Endothelial cell of umbilical vein (primary cell): ENCODE results near the gene CBL. TPM values are rescaled to one million over a fixed set of nuclear protein-coding genes. Genes with fewer than 3 reads are reported as not detected.

Experiments
- BruUV-seq: library from RNA; stranded (reverse); fragments of 400-500 nt; replicated peaks from 2 replicates; lab custom pipeline; 2021; lab: Mats Ljungman, UMichigan
- CTCF ChIA-PET: fragments of 300-600, 350-600 bp; sonication (Branson Sonifier 250); formaldehyde crosslinking; loops from one replicate; lab custom pipeline; 2021; ENCODE audit warnings: antibody characterized with exemption, inconsistent platforms; lab: Charles Lee
- POLR2A ChIA-PET: fragments of 300-600, 350-600 bp; sonication (Branson Sonifier 250); formaldehyde crosslinking; loops from one replicate; lab custom pipeline; 2021; ENCODE audit warnings: antibody characterized with exemption, inconsistent platforms; lab: Charles Lee
- DNase-seq: peaks from one replicate; pipeline ENCODE4 v3.0.0-alpha.2; 2011; ENCODE audit warnings: low read depth, low spot score
- FAIRE-seq: peaks from 2 replicates; lab custom pipeline; 2011; peaks lifted over from hg19 to GRCh38; lab: Jason Lieb, UNC
- H2AFZ ChIP-seq: 2 replicates; pipeline ENCODE4 v1.6.0; 2012; ENCODE audit warnings: low read depth, low read length, control low read depth, inconsistent platforms
- H3K27ac ChIP-seq: 2 replicates; pipeline ENCODE4 v1.5.1; 2011; ENCODE audit warnings: low read depth, mild to moderate bottlenecking, control low read depth, low read length, moderate library complexity; ENCODE audit not compliant: insufficient read depth
- H3K27me3 ChIP-seq, 2 experiments: 2 replicates each; pipeline versions ENCODE4 v1.6.0 to v1.6.1; 2011; ENCODE audit warnings: low read length in 2 of 2, mixed read lengths in 1 of 2; ENCODE audit not compliant: control insufficient read depth in 2 of 2, insufficient read depth in 2 of 2
- H3K36me3 ChIP-seq, 2 experiments: 2 replicates in 1 of 2; 3 replicates in 1 of 2; pipeline ENCODE4 v1.5.1; 2011; ENCODE audit warnings: low read length in 2 of 2, mild to moderate bottlenecking in 1 of 2, moderate library complexity in 1 of 2; ENCODE audit not compliant: control insufficient read depth in 2 of 2, insufficient read depth in 2 of 2; ENCODE audit errors: extremely low read depth in 1 of 2
- H3K4me1 ChIP-seq: 3 replicates; pipeline ENCODE4 v1.5.1; 2011; ENCODE audit warnings: mild to moderate bottlenecking, low read length; ENCODE audit not compliant: control insufficient read depth, insufficient read depth; ENCODE audit errors: extremely low read depth
- H3K4me2 ChIP-seq: 2 replicates; pipeline ENCODE4 v1.6.1; 2011; ENCODE audit warnings: low read length, control low read depth, mixed read lengths; ENCODE audit not compliant: insufficient read depth
- H3K4me3 ChIP-seq, 3 experiments: fragments of 200-600 bp in 1 of 3; sonication (generic), shearing (Covaris generic) in 1 of 3; replicated peaks in 1 of 3; 2 replicates each; pipeline ENCODE4 v1.5.1; 2011 to 2016; ENCODE audit warnings: control low read depth in 3 of 3, low read length in 3 of 3, mild to moderate bottlenecking in 2 of 3, inconsistent platforms in 1 of 3, low read depth in 1 of 3, moderate library complexity in 1 of 3; ENCODE audit not compliant: insufficient read depth in 1 of 3
- H3K79me2 ChIP-seq: 2 replicates; pipeline ENCODE4 v1.6.0; 2012; ENCODE audit warnings: low read length, inconsistent platforms; ENCODE audit not compliant: control insufficient read depth, insufficient read depth
- H3K9ac ChIP-seq: replicated peaks from 2 replicates; pipeline ENCODE3; 2011; ENCODE audit warnings: low read length, control low read depth; ENCODE audit not compliant: insufficient read depth; ENCODE audit errors: extremely low read depth
- H3K9me1 ChIP-seq: replicated peaks from 3 replicates; pipeline ENCODE4 v1.6.0; 2011; ENCODE audit warnings: mild to moderate bottlenecking, low read length; ENCODE audit not compliant: control insufficient read depth, insufficient read depth; ENCODE audit errors: extremely low read depth
- H3K9me3 ChIP-seq: replicated peaks from 2 replicates; pipeline ENCODE4 v1.5.1; 2012; ENCODE audit warnings: low read length, inconsistent platforms; ENCODE audit not compliant: control insufficient read depth, insufficient read depth
- H4K20me1 ChIP-seq: replicated peaks from 2 replicates; pipeline ENCODE3; 2011; ENCODE audit warnings: mild to moderate bottlenecking, low read length; ENCODE audit not compliant: control insufficient read depth, insufficient read depth; ENCODE audit errors: extremely low read depth
- CTCF ChIP-seq, 2 donors: IDR thresholded peaks; 1 replicate in 1 of 2; 2 replicates in 1 of 2; pipeline ENCODE4 v1.5.1; 2011; ENCODE audit warnings: low read length in 2 of 2, mild to moderate bottlenecking in 2 of 2, moderate library complexity in 2 of 2, control low read depth in 1 of 2, inconsistent platforms in 1 of 2, low read depth in 1 of 2; ENCODE audit not compliant: insufficient read depth in 1 of 2; ENCODE audit errors: extremely low read depth in 1 of 2
- EZH2 ChIP-seq: IDR thresholded peaks from 2 replicates; pipeline ENCODE4 v1.6.1; 2012; ENCODE audit warnings: borderline replicate concordance, low read depth, mild to moderate bottlenecking, moderate library complexity, low read length, inconsistent platforms; ENCODE audit not compliant: severe bottlenecking
- FOS ChIP-seq: IDR thresholded peaks from 2 replicates; pipeline ENCODE4 v1.6.1; 2011; ENCODE audit warnings: mild to moderate bottlenecking, low read length, moderate library complexity, borderline replicate concordance; ENCODE audit not compliant: insufficient read depth
- GATA2 ChIP-seq: IDR thresholded peaks from 2 replicates; pipeline ENCODE4 v1.7.0; 2011; ENCODE audit warnings: low read depth, mild to moderate bottlenecking, moderate library complexity, mixed read lengths, low read length; ENCODE audit not compliant: insufficient read length, insufficient read depth
- JUN ChIP-seq: IDR thresholded peaks from 2 replicates; pipeline ENCODE4 v1.6.1; 2011; ENCODE audit warnings: borderline replicate concordance, low read depth; ENCODE audit not compliant: insufficient read length, insufficient read depth
- MAX ChIP-seq: IDR thresholded peaks from 2 replicates; pipeline ENCODE4 v1.6.1; 2011; ENCODE audit not compliant: insufficient read depth, insufficient read length
- MYC ChIP-seq: IDR thresholded peaks from one replicate; pipeline ENCODE4 v1.6.1; 2011; ENCODE audit warnings: mild to moderate bottlenecking, low read depth, low read length
- POLR2A ChIP-seq: IDR thresholded peaks from 2 replicates; pipeline ENCODE4 v1.6.1; 2012; ENCODE audit warnings: low read depth, mild to moderate bottlenecking, control low read depth, low read length
- POLR2AphosphoS5 ChIP-seq: IDR thresholded peaks from 2 replicates; pipeline ENCODE4 v1.6.1; 2012; ENCODE audit warnings: low read depth, mild to moderate bottlenecking, control low read depth, low read length, moderate library complexity; ENCODE audit not compliant: insufficient read depth
- dilution Hi-C: fragments of 300-500 bp; cut with MboI; formaldehyde crosslinking; loops from one replicate; pipeline ENCODE4 v1.15.0; 2019; ENCODE audit warnings: low sequenced_read_pairs; ENCODE audit not compliant: extremely low pct_ligation_motif_present
- intact Hi-C: fragments of 100-400 bp; cut with micrococcal nuclease; formaldehyde crosslinking; loops from one replicate; pipeline ENCODE4 v1.10.0; 2022
- polyA plus RNA-seq, 4 experiments: library from polyadenylated mRNA; depleted of rRNA in 3 of 4; stranded (reverse) in 3 of 4; unstranded in 1 of 4; fragments of >200 nt; gene quantifications; 2 replicates each; pipeline versions ENCODE4 v1.2.1 to v1.2.3, GENCODE V29; 2011 to 2012; ENCODE audit warnings: missing spikeins in 1 of 4
- total RNA-seq: library from RNA; stranded (reverse); gene quantifications from 2 replicates; pipeline ENCODE4 v1.2.3, GENCODE V29; 2021

The CBL gene
- total and polyA plus RNA-seq, 2 donors (not counting 3 experiments of a cell fraction or from before 2014, with no cell fraction given): 15.5 to 41.5 TPM

GRCh38 chr11:119319700-119320239, 113.6 kb downstream of the CBL start:
- Histone ChIP-seq H4K20me1 (no peaks in the 10 kb centered on the region), H3K4me1 (peaks cover 56% of the 10 kb centered on the region), H3K27ac (peak overlapping the region; percentile 93), H3K9me3 (no peaks in the 10 kb centered on the region), H2AFZ (no peak overlapping the region), H3K36me3 (peaks cover 1 to 3% of the 10 kb centered on the region in 2 experiments), H3K27me3 (no peaks in the 10 kb centered on the region), H3K9me1 (no peaks in the 10 kb centered on the region), H3K4me2 (peak overlapping the region; percentile 6), H3K79me2 (peaks cover 27% of the 10 kb centered on the region), H3K4me3 (no peak overlapping the region), H3K9ac (peak overlapping the region; percentile 61)
- DNase-seq: peak; percentile 85
- FAIRE-seq: peak; percentile 99
- dilution Hi-C loops (no loop called here), intact Hi-C loops (loop anchor here (2.0 to 5.0 kb wide), 7 partner anchors 57 to 707 kb away; partner anchors contain the start of genes DDX6, USP2 and VPS11)
- ChIA-PET CTCF (interaction anchor here (1.4 to 15.9 kb wide), 5 partner anchors 12 to 114 kb away, joined by 3 to 301 read pairs (median 17); partner anchors contain the start of genes C1QTNF5 and CBL), POLR2A (interaction anchor here (0.6 to 2.2 kb wide), 3 partner anchors 12 to 221 kb away, joined by 6 to 18 read pairs (median 17); no protein-coding TSS in a partner anchor)
- TF ChIP-seq POLR2AphosphoS5: peak; percentile 86
- TF ChIP-seq JUN: no peak
- peak; percentile 67 for TF ChIP-seq FOS
- TF ChIP-seq MYC: peak; percentile 58
- peak; percentile 92 for TF ChIP-seq GATA2
- TF ChIP-seq POLR2A: peak; percentile 48
- TF ChIP-seq EZH2: no peak
- TF ChIP-seq CTCF (IDR thresholded peaks at IDR 0.05; ENCODE audit: extremely low read depth in 1 of 2, insufficient read depth in 1 of 2, low read depth in 1 of 2, low read length in 2 of 2): no peak
- TF ChIP-seq MAX: no peak
- BruUV-seq: no TSS peak
